ENCODE data around the gene SLC4A8.
"Not testable (repeated sequence)": the region's sequence is repeated elsewhere in the genome, so short reads cannot be mapped to it uniquely, and the experiment has no call there.

Gene SLC4A8

DNA sequence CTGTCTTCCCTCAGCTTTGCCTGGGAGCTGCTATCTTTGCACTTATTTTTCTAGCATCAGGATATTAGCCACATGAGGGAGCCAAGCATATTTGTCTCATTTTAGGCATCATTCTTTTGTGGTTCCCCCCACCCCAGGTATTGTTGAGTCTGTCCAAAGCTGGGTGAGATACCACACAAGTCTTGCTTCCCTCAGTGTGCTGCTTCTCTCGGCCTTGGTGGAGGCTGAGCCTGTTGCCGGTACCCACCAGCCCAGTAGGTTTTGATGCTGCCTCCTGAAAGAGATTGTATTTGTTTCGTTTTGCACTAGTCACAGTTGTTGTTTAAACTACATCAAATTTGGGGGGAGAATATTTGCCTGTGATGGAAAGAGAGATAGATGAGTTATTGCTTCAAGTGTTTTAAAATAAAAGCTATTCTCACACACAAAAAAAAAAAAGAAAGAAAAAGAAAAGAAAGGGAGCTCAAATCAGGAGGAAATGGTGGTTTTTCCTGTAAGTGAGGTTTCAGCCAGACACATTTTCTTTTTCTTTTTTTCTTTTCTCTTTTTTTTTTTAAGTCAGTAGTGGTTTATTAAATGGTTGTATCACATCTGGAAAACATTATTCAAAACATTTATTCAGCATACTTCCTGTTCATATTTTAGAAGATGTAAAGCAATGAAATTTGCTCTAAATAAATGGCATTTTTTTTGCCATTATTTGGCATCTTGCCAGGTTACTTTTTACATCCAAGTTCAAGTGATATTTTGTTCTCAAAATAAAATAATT is 58.5 kb downstream of the SLC4A8 start:
- no peak for DNase-seq

GRCh38 chr12:51484119-51484518 is 59.5 kb downstream of the SLC4A8 start:
- DNase-seq = no peak

DNA sequence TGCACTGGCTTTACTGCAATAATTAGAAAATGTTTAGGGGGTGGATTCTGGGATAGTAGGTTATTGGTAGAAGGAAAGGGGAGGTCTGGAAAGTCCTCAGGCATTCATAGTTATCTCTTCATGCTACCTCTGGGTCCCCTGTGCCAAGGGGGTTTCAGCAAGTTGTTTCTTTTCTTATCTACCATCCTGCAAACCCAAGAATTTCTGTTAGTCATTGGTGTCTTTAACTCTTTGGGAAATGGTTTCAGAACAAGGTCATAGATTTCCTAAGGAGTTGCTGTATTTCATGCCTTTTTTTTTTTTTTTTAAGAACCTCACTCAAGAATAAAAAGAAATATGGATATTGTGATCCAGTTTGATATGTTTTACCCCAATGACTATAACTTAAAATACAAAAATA is 63.6 kb downstream of the SLC4A8 start:
- no peak for DNase-seq

GRCh38 chr12:51493281-51493680 is 68.7 kb downstream of the SLC4A8 start:
- DNase-seq = no peak

DNA sequence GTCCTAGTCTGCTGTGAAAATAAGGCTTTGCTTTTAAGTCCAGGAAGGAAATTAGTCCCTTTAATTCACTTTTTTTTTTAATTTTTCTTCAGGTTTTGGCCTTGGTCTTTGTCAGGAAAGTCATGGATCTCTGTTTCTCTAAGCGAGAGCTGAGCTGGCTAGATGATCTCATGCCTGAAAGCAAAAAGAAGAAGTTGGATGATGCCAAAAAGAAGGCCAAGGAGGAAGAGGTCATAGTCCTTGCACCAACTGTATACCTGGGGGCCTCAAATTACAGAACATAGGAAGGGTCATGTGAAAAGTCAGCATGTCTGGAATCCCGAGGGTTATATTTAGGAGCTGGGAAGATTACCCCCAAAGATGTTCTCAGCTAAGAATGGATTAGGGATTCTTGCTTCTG is 72.3 kb downstream of the SLC4A8 start:
- DNase-seq = no peak

DNA sequence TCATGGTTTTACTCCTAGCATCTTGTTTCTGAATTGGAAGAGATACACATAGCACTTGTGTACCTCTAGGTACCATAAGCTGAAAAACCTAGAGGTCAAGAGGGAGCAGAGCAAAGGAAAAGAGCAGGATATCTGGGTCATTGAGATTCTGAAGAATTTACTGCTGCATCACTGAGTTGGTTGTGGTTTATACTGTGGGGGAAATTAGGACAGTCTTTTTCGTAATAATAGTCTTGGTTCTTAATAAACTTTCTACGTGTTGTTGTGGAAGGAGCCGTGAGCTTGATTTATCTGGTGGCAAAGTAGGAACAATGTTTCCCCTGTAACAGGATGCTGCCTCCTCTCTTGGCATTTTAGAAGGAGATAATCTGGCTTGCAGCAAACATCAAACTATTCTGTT is 80.2 kb downstream of the SLC4A8 start:
- DNase-seq = no peak

DNA sequence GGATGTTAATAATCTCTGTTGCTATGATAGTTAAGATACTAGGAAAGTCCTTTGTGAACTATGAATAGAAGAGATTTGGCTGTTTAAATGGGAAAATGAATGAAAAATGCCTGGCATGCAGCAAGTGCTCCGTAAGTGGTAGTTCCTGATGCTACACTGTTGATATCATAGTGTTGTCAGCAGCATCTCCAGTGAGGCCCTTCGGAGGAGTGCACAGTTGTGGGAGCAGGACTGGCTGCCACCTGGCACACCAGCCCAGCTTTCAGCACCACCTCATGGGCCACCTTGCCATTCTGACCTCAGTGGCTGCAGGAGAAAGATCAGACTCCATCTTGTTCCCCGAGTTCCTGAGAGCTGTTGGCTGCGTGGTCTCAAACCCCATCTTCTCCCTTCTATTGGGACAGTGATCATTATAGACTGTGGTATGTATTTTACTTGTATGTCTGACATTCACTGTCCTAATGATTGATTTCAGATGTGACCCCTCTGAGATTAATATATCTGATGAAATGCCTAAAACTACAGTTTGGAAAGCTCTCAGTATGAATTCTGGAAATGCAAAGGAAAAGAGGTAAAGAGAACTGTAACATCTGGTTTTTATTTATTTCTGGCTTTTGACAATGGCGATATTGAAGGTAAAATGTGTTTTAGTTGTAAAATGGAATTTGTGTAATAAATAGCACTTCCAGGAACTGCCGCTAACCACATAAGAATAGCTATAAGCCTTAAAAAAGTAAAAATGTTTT is 80.9 kb downstream of the SLC4A8 start:
- no peak for DNase-seq

DNA sequence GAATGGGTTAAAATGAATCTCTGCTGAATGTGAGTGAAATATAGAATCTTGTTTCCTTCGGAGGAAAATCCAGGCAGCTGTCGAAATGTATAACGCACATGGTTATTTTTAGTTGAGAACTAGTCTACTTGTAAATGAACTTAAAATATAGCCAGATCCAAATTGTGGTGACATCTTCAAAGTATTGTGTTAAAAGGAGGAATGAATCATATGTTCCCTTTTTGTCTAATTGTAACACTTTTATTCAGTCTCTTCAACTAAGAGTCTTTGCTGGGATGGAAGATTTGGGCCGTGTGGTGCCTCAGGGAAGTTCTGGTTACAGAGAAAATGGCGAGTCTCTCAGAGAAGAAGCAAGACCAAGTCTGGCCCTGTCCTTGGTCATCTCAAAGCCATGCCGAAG is 82.5 kb downstream of the SLC4A8 start:
- no peak for DNase-seq

- no peak for DNase-seq
Measured at GRCh38 chr12:51508285-51508684, 83.7 kb downstream of the SLC4A8 start.

DNA sequence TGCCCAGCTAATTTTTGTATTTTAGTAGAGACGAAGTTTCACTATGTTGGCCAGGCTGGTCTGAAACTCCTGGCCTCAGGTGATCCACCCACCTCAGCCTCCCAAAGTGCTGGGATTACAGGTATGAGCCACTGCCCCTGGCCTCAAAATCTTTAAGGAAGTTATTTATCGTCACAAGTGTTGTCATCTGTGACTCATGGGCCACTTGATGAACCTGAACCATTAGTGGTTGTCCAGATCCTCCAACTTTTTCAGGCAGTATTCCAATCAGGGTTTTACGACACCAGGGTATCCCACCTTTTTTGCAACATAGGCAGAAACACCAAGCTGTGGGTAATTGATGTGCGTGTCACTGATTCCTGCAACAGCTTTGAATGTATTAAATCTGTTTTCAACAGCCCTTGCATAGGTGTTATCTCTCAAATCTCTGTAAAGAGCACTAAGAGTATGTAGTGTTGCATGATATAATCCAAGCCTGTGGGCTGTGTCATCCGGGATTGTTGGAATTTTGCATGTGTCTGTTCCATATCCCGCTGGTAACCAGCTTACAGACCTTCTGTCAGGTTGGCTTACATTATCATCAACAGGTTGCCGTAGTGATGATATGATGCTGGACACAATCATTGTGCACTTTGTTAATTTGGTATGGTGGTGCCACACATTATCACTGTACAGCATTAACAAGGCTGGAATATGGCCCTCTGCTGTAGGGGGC is 87.1 kb downstream of the SLC4A8 start:
- no peak for DNase-seq

DNA sequence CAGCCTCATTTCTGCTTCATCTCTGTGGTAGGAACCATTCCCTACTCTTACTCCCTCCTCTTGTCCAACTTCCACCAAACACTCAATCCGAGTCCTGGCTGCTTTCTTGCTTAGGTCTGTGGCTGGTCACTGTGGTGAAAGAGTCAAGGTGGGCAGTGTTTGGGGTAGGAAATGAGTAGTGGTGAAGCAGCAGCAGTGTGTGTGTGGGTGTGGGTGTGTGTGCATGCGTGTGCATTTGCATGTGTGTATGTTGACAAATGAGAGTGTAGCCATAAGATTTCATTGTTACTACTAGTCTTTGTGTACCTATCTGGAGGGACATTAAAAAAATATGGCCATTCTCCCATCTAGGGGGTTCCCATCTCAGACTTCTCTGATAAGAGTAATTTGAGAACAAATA is 87.8 kb downstream of the SLC4A8 start:
- DNase-seq = no peak

GRCh38 chr12:51515037-51515436 is 90.4 kb downstream of the SLC4A8 start:
- not testable (repeated sequence) for DNase-seq

GRCh38 chr12:51517316-51517715 is 92.7 kb downstream of the SLC4A8 start:
- DNase-seq = no peak

GRCh38 chr12:51517800-51518199 is 93.2 kb downstream of the SLC4A8 start:
- no peak for DNase-seq

DNA sequence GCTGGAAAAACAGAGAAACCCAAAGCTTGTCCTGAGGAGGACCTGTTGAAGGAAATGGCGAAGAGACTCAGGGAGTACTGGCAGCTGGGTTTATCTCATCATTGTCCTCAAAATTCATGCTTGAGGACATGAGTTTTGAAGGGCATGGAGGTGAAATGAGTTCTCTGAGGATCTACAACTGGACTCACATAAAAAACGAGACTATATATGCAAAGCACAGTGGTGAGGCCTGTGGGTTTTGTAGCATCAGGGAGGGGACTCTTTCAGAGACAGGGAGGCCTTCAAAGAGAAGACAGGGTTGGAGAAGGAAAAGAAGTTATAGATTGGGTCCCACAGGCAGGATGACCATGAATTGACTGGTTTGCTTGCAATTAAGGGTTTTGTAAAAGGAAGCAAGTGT is 95.1 kb downstream of the SLC4A8 start:
- no peak for DNase-seq

- DNase-seq = no peak
Measured at GRCh38 chr12:51520576-51521325, 96.1 kb downstream of the SLC4A8 start.

- no peak for DNase-seq
Measured at GRCh38 chr12:51521554-51522276, 97.1 kb downstream of the SLC4A8 start.

GRCh38 chr12:51522696-51523095 is 98.1 kb downstream of the SLC4A8 start:
- no peak for DNase-seq

- no peak for DNase-seq
Measured at GRCh38 chr12:51524386-51524901, 99.8 kb downstream of the SLC4A8 start.

GRCh38 chr12:51525518-51525917 is 100.9 kb downstream of the SLC4A8 start:
- DNase-seq = no peak

DNA sequence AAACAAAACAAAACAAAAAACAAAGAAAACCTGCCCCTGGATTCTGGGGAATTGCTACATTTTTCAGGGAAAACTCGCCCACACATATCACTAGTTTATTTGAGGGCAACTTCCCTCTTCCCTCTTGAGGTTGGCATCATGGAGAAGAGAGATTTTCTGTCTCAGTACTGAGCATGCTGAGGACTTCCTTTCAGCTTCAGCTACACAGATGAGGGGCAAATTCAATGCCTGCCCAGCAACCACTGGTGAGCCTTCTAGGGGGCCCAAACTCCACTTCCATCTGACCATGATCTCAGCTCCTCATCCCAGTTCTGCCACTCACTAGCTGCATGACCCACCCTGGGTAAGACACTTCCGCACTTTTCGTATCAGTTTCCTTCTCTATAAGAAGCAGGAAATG is 103.3 kb downstream of the SLC4A8 start:
- DNase-seq = no peak
